HUDEP-2 (cell line): Measurements from ENCODE around the gene OR6C65.

Experiments used
- DNase-seq, 76 experiments: peaks; one replicate each; lab custom pipeline; 2025; ENCODE audit not compliant: unreplicated experiment in 76 of 76; lab: John Stamatoyannopoulos, UW

The OR6C65 gene

GRCh38 chr12:55445357-55445756 is 45.0 kb downstream of the OR6C65 start:
- no peak for DNase-seq

GRCh38 chr12:55446326-55446725 is 46.0 kb downstream of the OR6C65 start:
- DNase-seq: no peak

GRCh38 chr12:55448825-55449224 is 48.5 kb downstream of the OR6C65 start:
- no peak for DNase-seq
